Smooth muscle cell (in vitro differentiated cells): ENCODE data around the gene MIB1. TPM values are rescaled to one million over a fixed set of nuclear protein-coding genes. Genes with fewer than 3 reads are reported as not detected.

Experiments
- DNase-seq: peaks from one replicate; lab custom pipeline; 2025; ENCODE audit not compliant: unreplicated experiment; lab: John Stamatoyannopoulos, UW
- H2AFZ ChIP-seq: fragments of 200-600 bp; sonication (generic); 2 replicates; pipeline ENCODE4 v1.6.0; 2016; ENCODE audit warnings: antibody characterized with exemption, low read depth, mild to moderate bottlenecking
- H3F3A ChIP-seq: fragments of 200-600 bp; sonication (generic); 2 replicates; pipeline ENCODE4 v1.6.0; 2017; ENCODE audit warnings: antibody characterized with exemption, low read depth
- H3K27ac ChIP-seq: fragments of 200-600 bp; sonication (generic); 2 replicates; pipeline ENCODE4 v1.5.1; 2016; ENCODE audit warnings: low read depth, mild to moderate bottlenecking
- H3K27me3 ChIP-seq: fragments of 200-600 bp; sonication (generic); 2 replicates; pipeline ENCODE4 v1.6.1; 2016; ENCODE audit warnings: low read depth, mild to moderate bottlenecking
- H3K36me3 ChIP-seq: fragments of 200-600 bp; sonication (generic); 2 replicates; pipeline ENCODE4 v1.5.1; 2016; ENCODE audit warnings: low read depth
- H3K4me1 ChIP-seq: fragments of 200-600 bp; sonication (generic); 2 replicates; pipeline ENCODE4 v1.5.1; 2016; ENCODE audit warnings: low read depth
- H3K4me2 ChIP-seq: fragments of 200-600 bp; sonication (generic); 2 replicates; pipeline ENCODE4 v1.6.0; 2016; ENCODE audit warnings: mild to moderate bottlenecking
- H3K4me3 ChIP-seq: fragments of 200-600 bp; sonication (generic); 2 replicates; pipeline ENCODE4 v1.5.1; 2016; ENCODE audit warnings: mild to moderate bottlenecking
- H3K79me2 ChIP-seq: fragments of 200-600 bp; sonication (generic); 2 replicates; pipeline ENCODE4 v1.6.0; 2016; ENCODE audit warnings: low read depth, mild to moderate bottlenecking
- H3K9ac ChIP-seq: fragments of 200-600 bp; sonication (generic); 2 replicates; pipeline ENCODE4 v1.6.0; 2016; ENCODE audit warnings: low read depth
- H3K9me3 ChIP-seq: fragments of 200-600 bp; sonication (generic); replicated peaks from 2 replicates; pipeline ENCODE4 v1.5.1; 2016; ENCODE audit warnings: low read depth
- H4K20me1 ChIP-seq: fragments of 200-600 bp; sonication (generic); 2 replicates; pipeline ENCODE4 v1.6.0; 2016; ENCODE audit warnings: low read depth
- WGBS: methylation state at CpG from one replicate; pipeline ENCODE4 v1.1.7; 2016; ENCODE audit warnings: low lambda C conversion rate; 5-methylcytosine and 5-hydroxymethylcytosine counted together
- polyA plus RNA-seq: library from polyadenylated mRNA; unstranded; fragments of >200 nt; fragmentation: Nextera tagmentation; extraction: Ambion mirVana; gene quantifications from 2 replicates; pipeline ENCODE4 v1.2.1, GENCODE V29; 2016
- total RNA-seq: library from RNA; depleted of rRNA; stranded (reverse); fragments of >200 nt; gene quantifications from 2 replicates; pipeline ENCODE4 v1.2.3, GENCODE V29; 2014
- TF ChIP-seq, protein P1 (sequence below): fragments of 200-600 bp; sonication (generic); IDR thresholded peaks from 2 replicates; pipeline ENCODE4 v1.5.1; 2017; ENCODE audit warnings: borderline replicate concordance, mild to moderate bottlenecking, antibody characterized with exemption; ENCODE audit not compliant: insufficient read depth, poor library complexity, severe bottlenecking

MIB1 gene
- total RNA-seq (69.1 and 96.2 TPM in 2 replicates), polyA plus RNA-seq (9.2 and 10.8 TPM in 2 replicates)

DNA sequence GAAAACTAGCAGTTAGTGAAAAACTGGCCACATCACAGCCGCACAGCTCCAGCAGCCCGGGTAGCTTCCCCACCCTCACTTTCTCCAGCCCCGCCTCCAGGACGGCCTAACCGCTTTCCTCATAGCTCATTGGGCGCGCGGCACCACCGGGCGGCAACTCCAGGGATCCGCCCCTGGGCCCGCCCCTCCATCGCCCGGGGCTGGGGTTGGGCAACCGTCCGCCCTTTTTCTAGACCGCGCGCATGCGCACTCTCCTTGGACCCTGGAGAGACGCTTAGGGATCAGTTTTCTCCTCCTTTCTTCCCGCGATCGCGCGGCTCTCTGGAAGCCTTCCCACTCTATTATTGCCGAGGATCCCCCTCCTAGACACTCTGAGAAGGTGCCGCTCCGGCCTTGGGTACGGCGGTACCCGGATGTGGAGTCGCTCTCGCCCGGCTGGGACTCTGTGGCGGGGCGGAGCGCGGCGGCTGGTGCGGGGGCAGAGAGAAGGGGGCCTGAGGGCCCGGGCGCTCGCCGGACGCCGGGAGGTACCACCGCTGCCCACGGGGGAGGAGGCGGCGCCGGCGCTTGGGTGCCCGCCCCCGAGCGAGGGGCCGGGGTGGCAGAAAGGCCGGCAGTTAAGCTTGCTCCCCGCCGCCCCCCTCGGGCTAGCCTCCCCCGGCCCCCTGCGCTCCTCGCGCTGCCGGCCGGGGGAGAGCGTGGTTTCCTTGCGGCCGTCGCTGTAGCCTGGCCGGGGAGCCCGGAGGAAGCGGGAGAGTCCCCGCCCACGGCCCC, at the start of gene MIB1:
MIB1 (plus strand) TSS at position 255 of the 774 bp plus-strand sequence. CDS start 792 bp downstream, outside the sequence.
- H3K9me3 ChIP-seq = no peaks in the 10 kb centered on the region
- H3K27me3 ChIP-seq = no peaks in the 10 kb centered on the region
- TF ChIP-seq, protein P1, sequence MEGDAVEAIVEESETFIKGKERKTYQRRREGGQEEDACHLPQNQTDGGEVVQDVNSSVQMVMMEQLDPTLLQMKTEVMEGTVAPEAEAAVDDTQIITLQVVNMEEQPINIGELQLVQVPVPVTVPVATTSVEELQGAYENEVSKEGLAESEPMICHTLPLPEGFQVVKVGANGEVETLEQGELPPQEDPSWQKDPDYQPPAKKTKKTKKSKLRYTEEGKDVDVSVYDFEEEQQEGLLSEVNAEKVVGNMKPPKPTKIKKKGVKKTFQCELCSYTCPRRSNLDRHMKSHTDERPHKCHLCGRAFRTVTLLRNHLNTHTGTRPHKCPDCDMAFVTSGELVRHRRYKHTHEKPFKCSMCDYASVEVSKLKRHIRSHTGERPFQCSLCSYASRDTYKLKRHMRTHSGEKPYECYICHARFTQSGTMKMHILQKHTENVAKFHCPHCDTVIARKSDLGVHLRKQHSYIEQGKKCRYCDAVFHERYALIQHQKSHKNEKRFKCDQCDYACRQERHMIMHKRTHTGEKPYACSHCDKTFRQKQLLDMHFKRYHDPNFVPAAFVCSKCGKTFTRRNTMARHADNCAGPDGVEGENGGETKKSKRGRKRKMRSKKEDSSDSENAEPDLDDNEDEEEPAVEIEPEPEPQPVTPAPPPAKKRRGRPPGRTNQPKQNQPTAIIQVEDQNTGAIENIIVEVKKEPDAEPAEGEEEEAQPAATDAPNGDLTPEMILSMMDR = no peak
- H3K36me3 ChIP-seq = no peaks in the 10 kb centered on the region
- H3K4me3 ChIP-seq = peak within 1 kb of the TSS; percentile 85
- H3K4me2 ChIP-seq = peak within 1 kb of the TSS; percentile 97
- 1% methylated on average over 37 of the region's 76 CpGs for WGBS
- DNase-seq = peak; percentile 97
- H3F3A ChIP-seq = no peaks in the 10 kb centered on the region
- H2AFZ ChIP-seq = peak within 1 kb of the TSS; percentile 86
- peaks cover 43% of the 10 kb centered on the region for H4K20me1 ChIP-seq
- peaks cover 27% of the 10 kb centered on the region for H3K4me1 ChIP-seq
- peak within 1 kb of the TSS; percentile 97 for H3K27ac ChIP-seq
- H3K79me2 ChIP-seq = peaks cover 44% of the 10 kb centered on the region
- peak within 1 kb of the TSS; percentile 95 for H3K9ac ChIP-seq

DNA sequence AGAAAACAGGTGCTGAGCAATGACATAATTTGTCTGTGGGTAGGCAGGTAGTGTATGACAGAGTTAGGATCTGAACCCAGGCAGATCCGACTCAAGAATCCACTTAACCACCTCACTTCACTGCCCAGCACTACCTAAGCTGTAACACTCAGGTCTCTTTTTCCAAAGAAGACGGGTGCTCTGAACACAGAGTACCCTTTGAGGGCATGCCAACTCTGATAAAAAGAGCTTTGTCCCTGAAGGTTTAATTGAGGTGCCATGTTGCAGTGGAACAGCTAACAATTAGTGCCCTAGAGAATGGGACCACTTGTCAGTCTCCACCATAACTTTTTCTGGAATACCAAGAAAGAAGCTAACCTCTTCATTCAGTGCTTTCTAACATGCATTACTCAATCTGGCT, 47.3 kb upstream of the MIB1 start:
- TF ChIP-seq, protein P1 = no peak
- WGBS = 98% methylated on average over 2 of the region's 2 CpGs
- H3K27ac ChIP-seq = no peak overlapping the region

DNA sequence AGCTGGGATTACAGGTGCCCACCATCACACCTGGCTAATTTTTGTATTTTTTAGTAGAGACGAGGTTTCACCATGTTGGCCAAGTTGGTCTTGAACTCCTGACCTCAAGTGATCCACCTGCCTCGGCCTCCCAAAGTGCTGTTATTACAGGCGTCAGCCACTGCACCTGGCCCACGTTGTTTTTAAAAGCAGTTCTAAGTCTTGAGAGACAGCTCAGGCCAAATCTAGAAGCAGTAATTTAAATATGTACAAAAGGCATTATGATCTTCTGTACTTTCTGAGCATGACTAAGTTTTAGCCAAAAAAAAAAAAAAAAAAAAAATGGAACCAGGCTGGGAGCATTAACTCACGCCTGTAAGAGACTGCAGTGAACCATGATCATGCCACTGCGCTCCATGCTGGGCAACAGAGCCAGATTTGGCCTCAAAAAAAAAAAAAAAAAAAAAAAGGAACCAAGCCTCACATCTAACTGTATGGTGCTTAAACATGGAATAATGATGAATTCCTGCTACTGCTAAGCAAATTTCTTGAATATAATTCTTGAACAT, 40.0 kb upstream of the MIB1 start:
- TF ChIP-seq, protein P1 = no peak
- Histone ChIP-seq H3K27me3 (no peaks in the 10 kb centered on the region), H3K4me1 (no peaks in the 10 kb centered on the region), H3K79me2 (no peaks in the 10 kb centered on the region), H3K4me2 (no peak overlapping the region), H3K36me3 (no peaks in the 10 kb centered on the region), H2AFZ (no peak overlapping the region), H3F3A (peaks cover 3% of the 10 kb centered on the region), H4K20me1 (no peaks in the 10 kb centered on the region), H3K9ac (no peak overlapping the region), H3K9me3 (no peaks in the 10 kb centered on the region), H3K4me3 (no peak overlapping the region), H3K27ac (no peak overlapping the region)
- no peak for DNase-seq
- WGBS = 97% methylated on average over 6 of the region's 6 CpGs

More for the DNA sequence above, 47.3 kb upstream of the MIB1 start:
- H3K4me2 ChIP-seq = no peak overlapping the region
- no peaks in the 10 kb centered on the region for H3F3A ChIP-seq
- no peaks in the 10 kb centered on the region for H3K9me3 ChIP-seq
- H2AFZ ChIP-seq = no peak overlapping the region
- no peaks in the 10 kb centered on the region for H4K20me1 ChIP-seq
- no peak overlapping the region for H3K9ac ChIP-seq
- no peaks in the 10 kb centered on the region for H3K27me3 ChIP-seq
- H3K79me2 ChIP-seq = no peaks in the 10 kb centered on the region
- no peaks in the 10 kb centered on the region for H3K4me1 ChIP-seq
- H3K4me3 ChIP-seq = no peak overlapping the region
- no peaks in the 10 kb centered on the region for H3K36me3 ChIP-seq
- no peak for DNase-seq
